GM10266 (cell line): ENCODE data around the gene GYG2.

ENCODE experiments used
- DNase-seq: peaks from one replicate; pipeline ENCODE4 v3.0.0; 2012; ENCODE audit errors: extremely low spot score
- TF ChIP-seq, protein P1 (sequence below): IDR thresholded peaks from 2 replicates; pipeline ENCODE4 v1.5.1; 2012; ENCODE audit warnings: mild to moderate bottlenecking, low read depth; ENCODE audit not compliant: control insufficient read depth, insufficient read depth; ENCODE audit errors: missing control alignments

GYG2 gene

DNA sequence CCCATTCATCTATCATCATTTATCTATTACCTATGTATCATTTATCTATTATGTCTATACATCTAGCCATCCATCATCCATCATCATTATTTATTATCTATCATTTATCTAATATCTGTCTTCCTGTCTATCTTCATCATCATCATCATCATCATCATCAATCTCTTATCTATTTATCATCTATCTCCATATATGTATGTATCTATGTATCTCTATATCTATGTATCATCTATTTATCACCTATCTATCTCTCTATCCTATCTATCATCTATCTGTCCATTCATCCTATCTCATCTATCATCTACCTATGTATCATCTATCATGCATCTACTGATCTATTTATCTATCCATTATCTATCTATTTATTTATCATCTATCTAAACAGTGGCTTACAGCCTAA lies 3.8 kb upstream of the GYG2 start:
- DNase-seq = no peak
- TF ChIP-seq, protein P1, sequence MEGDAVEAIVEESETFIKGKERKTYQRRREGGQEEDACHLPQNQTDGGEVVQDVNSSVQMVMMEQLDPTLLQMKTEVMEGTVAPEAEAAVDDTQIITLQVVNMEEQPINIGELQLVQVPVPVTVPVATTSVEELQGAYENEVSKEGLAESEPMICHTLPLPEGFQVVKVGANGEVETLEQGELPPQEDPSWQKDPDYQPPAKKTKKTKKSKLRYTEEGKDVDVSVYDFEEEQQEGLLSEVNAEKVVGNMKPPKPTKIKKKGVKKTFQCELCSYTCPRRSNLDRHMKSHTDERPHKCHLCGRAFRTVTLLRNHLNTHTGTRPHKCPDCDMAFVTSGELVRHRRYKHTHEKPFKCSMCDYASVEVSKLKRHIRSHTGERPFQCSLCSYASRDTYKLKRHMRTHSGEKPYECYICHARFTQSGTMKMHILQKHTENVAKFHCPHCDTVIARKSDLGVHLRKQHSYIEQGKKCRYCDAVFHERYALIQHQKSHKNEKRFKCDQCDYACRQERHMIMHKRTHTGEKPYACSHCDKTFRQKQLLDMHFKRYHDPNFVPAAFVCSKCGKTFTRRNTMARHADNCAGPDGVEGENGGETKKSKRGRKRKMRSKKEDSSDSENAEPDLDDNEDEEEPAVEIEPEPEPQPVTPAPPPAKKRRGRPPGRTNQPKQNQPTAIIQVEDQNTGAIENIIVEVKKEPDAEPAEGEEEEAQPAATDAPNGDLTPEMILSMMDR = no peak

DNA sequence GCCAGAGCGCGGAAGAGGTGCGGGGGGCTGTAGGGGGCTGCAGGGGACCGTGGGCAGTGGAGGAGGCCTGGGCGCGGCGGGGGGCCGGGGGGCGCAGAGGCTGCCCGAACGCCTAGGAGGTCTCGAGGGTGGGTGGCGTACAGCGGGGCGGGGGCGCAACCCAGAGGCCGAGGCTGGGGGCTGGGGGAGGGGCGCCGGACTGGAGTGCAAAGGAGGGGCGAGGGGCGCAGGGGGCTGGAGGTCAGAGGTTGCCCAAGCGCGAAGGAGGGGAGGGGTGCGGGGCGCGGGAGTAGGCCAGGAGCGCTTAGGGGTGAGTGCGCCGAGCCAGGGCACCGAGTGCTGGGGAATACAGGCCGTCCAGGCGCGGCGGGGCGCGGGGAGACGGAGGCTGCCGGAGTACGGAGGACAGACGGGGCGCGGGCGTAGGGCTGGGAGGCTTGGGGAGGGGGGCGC lies 255 bp downstream of the GYG2 start:
- DNase-seq = no peak

DNA sequence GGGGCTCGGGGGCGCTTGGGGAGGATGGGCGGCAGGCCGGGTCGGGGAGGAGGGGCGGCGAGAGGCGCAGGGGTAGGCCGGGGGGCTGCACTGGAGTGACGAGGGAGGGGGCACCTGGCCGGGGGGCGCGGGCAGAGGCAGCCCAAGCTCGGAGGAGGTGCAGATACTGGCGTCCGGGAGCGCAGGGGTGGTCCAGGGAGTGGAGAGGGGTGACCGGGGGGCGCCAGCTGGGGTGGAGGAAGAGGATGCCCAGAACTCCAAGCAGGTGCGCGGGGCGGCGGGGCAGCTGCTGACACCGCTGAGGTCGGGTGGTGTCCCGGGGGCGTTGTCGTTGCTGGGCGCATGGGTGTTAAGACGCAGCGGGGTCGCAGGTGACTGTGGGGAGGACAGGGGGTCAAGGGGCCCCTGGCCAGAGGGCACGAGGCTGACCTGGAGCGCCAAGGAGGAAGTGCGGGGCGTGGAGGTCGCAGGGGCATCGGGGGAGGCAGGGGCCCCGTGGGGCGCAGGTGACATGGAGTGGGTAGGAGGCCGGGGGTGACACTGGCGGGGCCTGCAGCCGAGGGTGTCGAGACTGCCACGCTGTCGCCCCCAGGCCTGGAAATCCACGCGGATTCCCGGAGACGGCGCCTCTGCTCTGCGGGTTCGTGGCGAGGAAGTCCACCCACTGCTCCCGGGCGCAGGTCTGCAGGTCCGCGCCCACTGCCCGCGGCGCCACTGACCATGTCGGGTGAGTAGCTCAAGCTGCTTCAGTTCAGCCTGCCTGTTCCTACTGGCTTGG lies 928 bp downstream of the GYG2 start:
- DNase-seq = no peak
- TF ChIP-seq, protein P1 = no peak

More for the DNA sequence above, 255 bp downstream of the GYG2 start:
- TF ChIP-seq, protein P1 = no peak

DNA sequence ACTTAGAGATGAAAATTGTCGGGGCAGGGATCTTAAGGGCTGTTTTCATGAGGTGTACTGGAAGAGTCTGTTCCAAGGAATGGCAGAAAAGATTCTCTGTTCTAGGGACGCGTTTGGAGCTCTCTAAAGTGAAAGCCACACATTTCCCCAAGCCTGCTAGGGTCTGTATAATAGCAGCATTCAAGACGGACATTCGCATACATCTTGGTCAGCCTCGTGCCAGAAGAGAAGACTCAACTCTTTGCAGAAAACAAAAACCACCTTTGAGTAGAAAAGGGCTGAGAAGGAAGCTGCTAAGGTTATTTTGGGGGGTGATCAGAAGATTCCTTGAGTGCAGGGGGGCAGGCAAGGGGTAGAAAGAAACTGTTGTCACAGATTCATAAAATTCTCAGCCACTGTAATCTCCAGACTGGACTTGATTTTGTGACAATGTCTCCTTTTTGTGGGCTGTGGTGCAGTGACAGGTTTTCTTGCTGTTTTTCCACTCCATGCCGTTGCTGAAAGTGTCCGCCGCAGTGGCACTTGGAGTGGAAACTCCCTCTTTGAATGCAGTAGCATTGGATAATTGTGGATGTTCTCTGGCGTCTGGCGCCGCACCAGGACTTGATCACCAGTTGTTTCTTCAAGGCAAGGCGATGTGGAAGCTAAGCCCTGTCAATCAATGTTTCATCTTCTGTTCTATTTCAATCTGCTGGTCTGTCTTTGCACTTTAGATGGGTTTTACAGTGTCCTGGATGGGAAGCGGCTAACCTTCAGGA lies 2.9 kb downstream of the GYG2 start:
- no peak for DNase-seq
- TF ChIP-seq, protein P1 = no peak

DNA sequence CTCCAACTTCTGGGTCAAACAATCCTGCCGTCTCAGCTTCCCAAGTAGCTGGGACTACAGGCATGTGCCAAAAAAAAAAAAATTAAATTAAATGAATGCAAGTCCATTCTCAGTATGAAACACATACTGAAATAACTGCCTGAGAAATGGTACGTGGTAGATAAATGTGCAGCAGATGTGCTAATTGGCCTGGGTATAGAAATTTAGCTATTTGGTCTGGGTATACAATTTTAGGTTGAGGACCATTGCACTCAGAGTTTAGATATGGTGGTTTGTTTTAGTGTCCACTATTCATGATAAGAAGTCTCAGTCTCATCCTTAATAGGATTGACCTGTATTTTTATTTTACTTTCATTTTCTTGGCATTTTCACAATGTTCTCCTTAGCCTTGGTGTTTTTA lies 9.2 kb downstream of the GYG2 start:
- TF ChIP-seq, protein P1 = no peak

DNA sequence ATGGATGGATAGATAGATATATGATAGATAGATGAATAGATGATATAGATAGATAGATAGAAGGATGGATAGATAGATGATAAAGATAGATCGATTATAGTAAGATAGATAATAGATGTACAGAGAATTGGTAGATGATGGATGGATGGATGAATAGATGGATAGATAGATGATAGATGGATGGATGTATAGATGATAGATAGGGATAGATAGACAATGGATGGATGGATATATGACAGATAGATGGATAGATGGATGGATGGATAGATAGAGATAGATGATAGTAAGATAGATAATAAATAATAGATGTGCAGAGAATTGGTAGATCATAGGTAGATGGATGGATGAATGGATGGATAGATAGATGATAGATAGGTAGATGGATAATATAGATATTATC lies 12.2 kb downstream of the GYG2 start:
- TF ChIP-seq, protein P1 = no peak
- no peak for DNase-seq

More for the DNA sequence above, 9.2 kb downstream of the GYG2 start:
- DNase-seq = no peak

DNA sequence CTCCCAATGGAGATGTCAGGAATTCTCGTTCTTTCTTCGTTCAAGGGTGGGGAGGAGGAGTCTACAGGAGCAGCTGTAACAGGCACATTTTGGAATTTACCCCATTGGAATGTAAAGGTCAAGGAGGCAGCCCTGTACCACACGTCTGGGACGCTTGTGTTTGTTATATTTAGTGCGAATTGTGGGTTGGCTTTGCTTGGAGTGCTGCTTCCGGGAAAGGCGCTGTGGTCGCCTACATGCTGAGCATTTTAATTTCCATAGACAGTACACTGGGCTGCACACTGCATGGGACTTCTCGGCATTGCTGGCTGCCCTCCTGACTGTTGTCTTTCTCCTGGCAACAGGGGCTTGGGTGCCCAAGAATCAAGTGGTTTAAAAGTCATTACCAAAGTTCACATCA lies 12.8 kb downstream of the GYG2 start:
- TF ChIP-seq, protein P1 = no peak
- DNase-seq = no peak
